H1 (cell line): ENCODE results near the gene GNS. TPM values are rescaled to one million over a fixed set of nuclear protein-coding genes. Genes with fewer than 3 reads are reported as not detected.

ENCODE experiments used
- CTCF ChIA-PET: fragments of 300-600 bp; sonication (Branson Sonifier 250); formaldehyde crosslinking; loops from one replicate; lab custom pipeline; 2021; ENCODE audit not compliant: partially characterized antibody; lab: Charles Lee
- POLR2A ChIA-PET: fragments of 300-600 bp; sonication (Branson Sonifier 250); formaldehyde crosslinking; loops from one replicate; lab custom pipeline; 2021; ENCODE audit warnings: inconsistent platforms; ENCODE audit not compliant: partially characterized antibody; lab: Charles Lee
- DNase-seq, 2 experiments: peaks; one replicate each; pipeline versions ENCODE4 v3.0.0 to v3.0.0-alpha.2; 2010 to 2022; ENCODE audit warnings: low spot score in 2 of 2, low read depth in 1 of 2, mixed read lengths in 1 of 2
- FAIRE-seq: peaks from 2 replicates; lab custom pipeline; 2011; peaks lifted over from hg19 to GRCh38; lab: Jason Lieb, UNC
- H2AFZ ChIP-seq: 2 replicates; pipeline ENCODE4 v1.8.1; 2012; ENCODE audit warnings: low read length, inconsistent platforms
- H2AK5ac ChIP-seq: 2 replicates; pipeline ENCODE4 v1.6.1; 2013; ENCODE audit warnings: low read depth, low read length
- H2BK120ac ChIP-seq: replicated peaks from 2 replicates; pipeline ENCODE3; 2013; ENCODE audit warnings: low read depth, low read length, inconsistent platforms
- H2BK12ac ChIP-seq: 2 replicates; pipeline ENCODE4 v1.6.1; 2013; ENCODE audit warnings: low read depth, low read length
- H2BK15ac ChIP-seq: 2 replicates; pipeline ENCODE4 v1.6.1; 2013; ENCODE audit warnings: low read length
- H2BK20ac ChIP-seq: 2 replicates; pipeline ENCODE4 v1.6.1; 2013; ENCODE audit warnings: low read length
- H2BK5ac ChIP-seq: 2 replicates; pipeline ENCODE4 v1.6.1; 2013; ENCODE audit warnings: low read depth, low read length
- H3K14ac ChIP-seq: 2 replicates; pipeline ENCODE4 v1.6.1; 2013; ENCODE audit warnings: inconsistent platforms; ENCODE audit not compliant: insufficient read length
- H3K18ac ChIP-seq: 2 replicates; pipeline ENCODE4 v1.6.1; 2013; ENCODE audit warnings: low read length; ENCODE audit errors: extremely low read depth
- H3K23ac ChIP-seq: 2 replicates; pipeline ENCODE4 v1.6.1; 2013; ENCODE audit warnings: inconsistent platforms; ENCODE audit not compliant: insufficient read length
- H3K23me2 ChIP-seq: 2 replicates; pipeline ENCODE4 v1.6.1; 2013; ENCODE audit warnings: low read depth, low read length
- H3K27ac ChIP-seq: 2 replicates; pipeline ENCODE4 v1.6.1; 2011; ENCODE audit warnings: low read depth, low read length, inconsistent platforms
- H3K27me3 ChIP-seq, 4 experiments: replicated peaks in 1 of 4; 1 replicate in 1 of 4; 2 replicates in 3 of 4; pipeline versions ENCODE4 v1.6.1 to v1.8.1; 2011 to 2013; ENCODE audit warnings: low read length in 3 of 4, mild to moderate bottlenecking in 3 of 4, inconsistent platforms in 2 of 4, mixed read lengths in 2 of 4, moderate library complexity in 1 of 4; ENCODE audit not compliant: control insufficient read depth in 3 of 4, insufficient read depth in 3 of 4; ENCODE audit errors: extremely low read depth in 1 of 4
- H3K36me3 ChIP-seq, 4 experiments: 2 replicates each; pipeline versions ENCODE4 v1.6.1 to v1.8.1; 2011 to 2013; ENCODE audit warnings: mild to moderate bottlenecking in 4 of 4, low read length in 3 of 4, moderate library complexity in 2 of 4, control low read depth in 1 of 4, inconsistent platforms in 1 of 4; ENCODE audit not compliant: insufficient read depth in 4 of 4, control insufficient read depth in 2 of 4
- H3K4ac ChIP-seq: replicated peaks from 2 replicates; pipeline ENCODE3; 2013; ENCODE audit warnings: low read length, low read depth, mixed read lengths, inconsistent platforms; ENCODE audit not compliant: insufficient read length
- H3K4me1 ChIP-seq, 4 experiments: replicated peaks in 1 of 4; 1 replicate in 1 of 4; 2 replicates in 3 of 4; pipeline versions ENCODE4 v1.6.1 to v1.8.1; 2011 to 2013; ENCODE audit warnings: low read length in 3 of 4, inconsistent platforms in 2 of 4, mixed read lengths in 1 of 4; ENCODE audit not compliant: insufficient read depth in 4 of 4, control insufficient read depth in 3 of 4
- H3K4me2 ChIP-seq, 2 experiments: 2 replicates each; pipeline versions ENCODE4 v1.6.1 to v1.8.1; 2011 to 2013; ENCODE audit warnings: low read depth in 2 of 2, low read length in 2 of 2, control low read depth in 1 of 2, inconsistent platforms in 1 of 2, mild to moderate bottlenecking in 1 of 2; ENCODE audit not compliant: insufficient read depth in 1 of 2
- H3K4me3 ChIP-seq, 4 experiments: fragments of 200-600, 300-600 bp in 1 of 4; sonication (generic), shearing (Covaris generic), sonication (Bioruptor Twin) in 1 of 4; 2 replicates each; pipeline versions ENCODE4 v1.5.1 to v1.8.1; 2011 to 2016; ENCODE audit warnings: low read length in 4 of 4, low read depth in 3 of 4, control low read depth in 2 of 4, inconsistent platforms in 2 of 4, mild to moderate bottlenecking in 2 of 4, mixed read lengths in 1 of 4, moderate library complexity in 1 of 4; ENCODE audit not compliant: insufficient read depth in 2 of 4; ENCODE audit errors: extremely low read depth in 1 of 4
- H3K56ac ChIP-seq: replicated peaks from 2 replicates; pipeline ENCODE3; 2013; ENCODE audit warnings: low read depth, mild to moderate bottlenecking, mixed read lengths, low read length, inconsistent platforms; ENCODE audit not compliant: insufficient read length
- H3K79me1 ChIP-seq: 2 replicates; pipeline ENCODE4 v1.6.1; 2013; ENCODE audit warnings: low read depth, low read length, control low read depth
- H3K79me2 ChIP-seq, 2 experiments: 2 replicates each; pipeline versions ENCODE4 v1.6.1 to v1.8.1; 2012 to 2013; ENCODE audit warnings: low read length in 2 of 2, mild to moderate bottlenecking in 2 of 2, inconsistent platforms in 1 of 2; ENCODE audit not compliant: insufficient read depth in 2 of 2, control insufficient read depth in 1 of 2
- H3K9ac ChIP-seq, 4 experiments: replicated peaks in 1 of 4; 1 replicate in 1 of 4; 2 replicates in 3 of 4; pipeline versions ENCODE4 v1.6.1 to v1.8.1; 2011 to 2013; ENCODE audit warnings: low read depth in 3 of 4, low read length in 3 of 4, control low read depth in 2 of 4, mild to moderate bottlenecking in 2 of 4, moderate library complexity in 2 of 4, inconsistent platforms in 1 of 4; ENCODE audit errors: extremely low read depth in 1 of 4
- H3K9me3 ChIP-seq, 2 experiments: 2 replicates each; pipeline versions ENCODE4 v1.6.1 to v1.8.1; 2012 to 2013; ENCODE audit warnings: mild to moderate bottlenecking in 2 of 2, moderate library complexity in 2 of 2, control low read depth in 1 of 2, inconsistent platforms in 1 of 2, low read depth in 1 of 2, low read length in 1 of 2, mixed read lengths in 1 of 2; ENCODE audit not compliant: insufficient read depth in 2 of 2
- H4K20me1 ChIP-seq, 2 experiments: replicated peaks in 1 of 2; 2 replicates each; pipeline versions ENCODE3 to v1.8.1; 2011 to 2013; ENCODE audit warnings: inconsistent platforms in 2 of 2, low read length in 2 of 2, mild to moderate bottlenecking in 1 of 2; ENCODE audit not compliant: insufficient read depth in 2 of 2, control insufficient read depth in 1 of 2
- H4K5ac ChIP-seq: 2 replicates; pipeline ENCODE4 v1.6.1; 2013; ENCODE audit warnings: low read length, low read depth, mixed read lengths, inconsistent platforms; ENCODE audit not compliant: insufficient read length
- H4K8ac ChIP-seq: 2 replicates; pipeline ENCODE4 v1.8.0; 2013; ENCODE audit warnings: mild to moderate bottlenecking, moderate library complexity, low read length, inconsistent platforms; ENCODE audit not compliant: insufficient read depth; ENCODE audit errors: extremely low read depth
- H4K91ac ChIP-seq: replicated peaks from 2 replicates; pipeline ENCODE3; 2013; ENCODE audit warnings: low read length, mixed read lengths, inconsistent platforms; ENCODE audit not compliant: insufficient read length
- EP300 ChIP-seq, 2 experiments: IDR thresholded peaks; 1 replicate in 1 of 2; 2 replicates in 1 of 2; pipeline ENCODE4 v1.6.1; 2011 to 2012; ENCODE audit warnings: low read depth in 2 of 2, low read length in 2 of 2, mild to moderate bottlenecking in 2 of 2, borderline replicate concordance in 1 of 2, inconsistent platforms in 1 of 2, moderate library complexity in 1 of 2
- GTF2F1 ChIP-seq: IDR thresholded peaks from 2 replicates; pipeline ENCODE4 v1.6.1; 2012; ENCODE audit warnings: low read depth, low read length, improper control_type of control experiment, borderline replicate concordance
- HDAC2 ChIP-seq, 2 experiments: fragments of 300-600 bp in 1 of 2; sonication (generic) in 1 of 2; IDR thresholded peaks; 2 replicates each; pipeline ENCODE4 v1.6.1; 2011 to 2012; ENCODE audit warnings: low read depth in 2 of 2, low read length in 2 of 2, mild to moderate bottlenecking in 2 of 2, moderate library complexity in 2 of 2, borderline replicate concordance in 1 of 2, inconsistent platforms in 1 of 2
- JUND ChIP-seq: IDR thresholded peaks from 2 replicates; pipeline ENCODE4 v1.6.1; 2011; ENCODE audit warnings: mild to moderate bottlenecking, improper control_type of control experiment, low read length
- NRF1 ChIP-seq: IDR thresholded peaks from 2 replicates; pipeline ENCODE4 v1.6.1; 2011; ENCODE audit warnings: mild to moderate bottlenecking, low read depth, low read length, improper control_type of control experiment
- RFX5 ChIP-seq: IDR thresholded peaks from 2 replicates; pipeline ENCODE4 v1.6.1; 2011; ENCODE audit warnings: low read depth, low read length, improper control_type of control experiment, borderline replicate concordance
- SAP30 ChIP-seq: fragments of 300-600 bp; sonication (generic); IDR thresholded peaks from 2 replicates; pipeline ENCODE4 v1.7.1; 2012; ENCODE audit warnings: low read length, moderate library complexity, mild to moderate bottlenecking, inconsistent platforms; ENCODE audit not compliant: insufficient read depth, insufficient replicate concordance
- TCF12 ChIP-seq: IDR thresholded peaks from 2 replicates; pipeline ENCODE4 v1.6.1; 2011; ENCODE audit warnings: low read depth, mild to moderate bottlenecking, low read length
- TEAD4 ChIP-seq: IDR thresholded peaks from 2 replicates; pipeline ENCODE4 v1.6.1; 2012; ENCODE audit warnings: low read depth, low read length, inconsistent platforms, mixed read lengths
- ZNF274 ChIP-seq: IDR thresholded peaks from 2 replicates; pipeline ENCODE4 v1.7.0; 2012; ENCODE audit warnings: low read length, borderline replicate concordance; ENCODE audit errors: extremely low read depth
- WGBS, 2 experiments: shearing (Covaris generic) in 1 of 2; methylation state at CpG; one replicate each; pipeline versions ENCODE4 v1.1.6 to v1.1.7; 2013 to 2015; ENCODE audit warnings: low lambda C conversion rate in 2 of 2, mixed read lengths in 2 of 2, inconsistent platforms in 1 of 2, low coverage in 1 of 2, missing lambda C conversion rate in 1 of 2; ENCODE audit not compliant: insufficient replicate concordance in 2 of 2, insufficient coverage in 1 of 2, insufficient read length in 1 of 2; ENCODE audit errors: extremely low coverage in 1 of 2, missing lambda C conversion rate in 1 of 2; 5-methylcytosine and 5-hydroxymethylcytosine counted together
- polyA plus RNA-seq, 7 experiments: library from polyadenylated mRNA; depleted of rRNA in 3 of 7; stranded (reverse) in 5 of 7; unstranded in 2 of 7; fragments of >200 nt in 5 of 7; fragments of 200-250 nt in 2 of 7; gene quantifications; 1 replicate in 5 of 7; 2 replicates in 1 of 7; 4 replicates in 1 of 7; pipeline versions ENCODE4 v1.2.1 to v1.2.3, GENCODE V29; 2011 to 2013; ENCODE audit warnings: missing spikeins in 2 of 7, mixed read lengths in 2 of 7
- total RNA-seq: library from RNA; stranded (reverse); fragmentation: NEBNext Ultra II Directional; extraction: Animal tissue kit (Norgen Biotek cat#: 25700); gene quantifications from 2 replicates; pipeline ENCODE4 v1.2.1, GENCODE V29; 2021
- TF ChIP-seq, protein P1 (sequence below): IDR thresholded peaks from 2 replicates; pipeline ENCODE4 v1.6.1; 2011; ENCODE audit warnings: low read length, improper control_type of control experiment

Gene GNS
- total and polyA plus RNA-seq, 2 of the 8 experiments (the other 6 are each of a cell fraction or from before 2014, with no cell fraction given), result 16.0 to 28.5 TPM

DNA sequence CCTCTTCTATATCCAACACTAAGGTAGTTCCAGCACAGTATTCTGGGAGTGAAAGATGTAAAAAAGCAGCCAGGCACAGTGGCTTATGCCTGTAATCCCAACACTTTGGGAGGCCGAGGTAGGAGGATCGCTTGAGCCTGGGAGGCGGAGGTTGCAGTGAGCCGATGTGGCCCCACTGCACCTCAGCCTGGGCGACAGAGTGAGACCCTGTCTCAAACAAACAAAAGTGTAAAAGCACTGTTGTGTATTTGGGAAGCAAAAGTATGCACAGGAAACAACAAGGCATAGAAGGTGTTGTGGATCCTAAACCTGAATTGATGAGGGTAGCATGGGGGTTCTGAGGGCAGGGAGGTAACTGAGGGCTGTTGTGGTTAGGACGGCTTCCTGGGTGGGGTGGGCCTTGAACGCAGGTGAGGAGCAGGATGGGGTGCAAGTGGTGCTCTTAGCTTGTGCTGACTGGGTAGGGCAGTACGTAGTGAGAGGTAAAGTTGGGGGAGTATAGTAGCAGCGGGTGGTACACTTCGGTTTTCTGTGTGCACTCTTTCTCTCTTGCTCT, 84.8 kb downstream of the GNS start:
- H3K23me2 ChIP-seq, result no peaks in the 10 kb centered on the region
- no peak overlapping the region for H2BK120ac ChIP-seq
- H2BK20ac ChIP-seq, result no peak overlapping the region
- POLR2A ChIA-PET, result interaction anchor here (0.6 to 1.7 kb wide), 2 partner anchors 17 to 65 kb away, joined by 3 to 6 read pairs; partner anchors contain the start of gene RASSF3
- H2AK5ac ChIP-seq, result no peak overlapping the region
- 94% methylated on average over 10 of the region's 10 CpGs; no CpG with 5 or more reads in 1 of the 2 experiments for WGBS, 2 experiments
- H3K18ac ChIP-seq, result no peak overlapping the region
- no peak overlapping the region for H3K4ac ChIP-seq
- H3K4me1 ChIP-seq, result peaks cover 7 to 32% (median 28%) of the 10 kb centered on the region in 4 experiments
- 0 out of 2 replicates have a peak overlapping the region, but pooled peaks have one; percentile 45 for H2BK5ac ChIP-seq
- peaks cover 10% of the 10 kb centered on the region; the same call in 1 of the 2 replicates for H3K79me1 ChIP-seq
- no peak overlapping the region for H2AFZ ChIP-seq
- no peaks in the 10 kb centered on the region for H3K36me3 ChIP-seq
- CTCF ChIA-PET, result interaction anchor here (0.9 to 1.0 kb wide), 2 partner anchors 8 to 24 kb away, joined by 3 read pairs; no protein-coding TSS in a partner anchor
- no peak overlapping the region for H4K91ac ChIP-seq
- peak overlapping the region; percentile 85; the same call in 1 of the 2 replicates for H2BK12ac ChIP-seq
- no peak overlapping the region for H3K56ac ChIP-seq
- H4K5ac ChIP-seq, result no peak overlapping the region
- no peak overlapping the region for H4K8ac ChIP-seq
- FAIRE-seq (no peak), DNase-seq (no peak)
- 0 out of 2 replicates have a peak overlapping the region, but pooled peaks have one; percentile 53 for H2BK15ac ChIP-seq
- peaks cover 5 to 82% of the 10 kb centered on the region in 2 experiments; a peak in 3 of 4 replicates for H3K79me2 ChIP-seq
- H3K9ac ChIP-seq, result no peak overlapping the region
- no peak overlapping the region for H3K27ac ChIP-seq
- H3K23ac ChIP-seq, result no peak overlapping the region
- no peak overlapping the region for H3K14ac ChIP-seq
- H3K9me3 ChIP-seq, result no peaks in the 10 kb centered on the region
- H3K4me2 ChIP-seq, result no peak overlapping the region
- no peaks in the 10 kb centered on the region for H3K27me3 ChIP-seq
- peaks cover 4 to 13% of the 10 kb centered on the region in 2 experiments for H4K20me1 ChIP-seq
- H3K4me3 ChIP-seq, result no peak overlapping the region
- TF ChIP-seq NRF1, result no peak
- no peak for TF ChIP-seq RFX5
- no peak for TF ChIP-seq JUND
- TF ChIP-seq TEAD4, result no peak
- no peak for TF ChIP-seq GTF2F1
- TF ChIP-seq EP300 (IDR thresholded peaks at IDR 0.05; ENCODE audit: borderline replicate concordance in 1 of 2, low read depth in 2 of 2, low read length in 2 of 2), result no peak
- TF ChIP-seq, protein P1, sequence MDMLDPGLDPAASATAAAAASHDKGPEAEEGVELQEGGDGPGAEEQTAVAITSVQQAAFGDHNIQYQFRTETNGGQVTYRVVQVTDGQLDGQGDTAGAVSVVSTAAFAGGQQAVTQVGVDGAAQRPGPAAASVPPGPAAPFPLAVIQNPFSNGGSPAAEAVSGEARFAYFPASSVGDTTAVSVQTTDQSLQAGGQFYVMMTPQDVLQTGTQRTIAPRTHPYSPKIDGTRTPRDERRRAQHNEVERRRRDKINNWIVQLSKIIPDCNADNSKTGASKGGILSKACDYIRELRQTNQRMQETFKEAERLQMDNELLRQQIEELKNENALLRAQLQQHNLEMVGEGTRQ, result no peak
- TF ChIP-seq HDAC2 (IDR thresholded peaks at IDR 0.05; ENCODE audit: borderline replicate concordance in 1 of 2, low read depth in 2 of 2, low read length in 2 of 2), result no peak
- no peak for TF ChIP-seq SAP30
- no peak for TF ChIP-seq TCF12
- no peak for TF ChIP-seq ZNF274
